ENCODE measurements around the gene ITGAL.
"Not testable (repeated sequence)": the region's sequence is repeated elsewhere in the genome, so short reads cannot be mapped to it uniquely, and the experiment has no call there.

The ITGAL gene

GRCh38 chr16:30470170-30470512 lies 2.4 kb upstream of the ITGAL start:
- H3K9me3 Mint-ChIP-seq, result peaks cover 2 to 7% of the 10 kb centered on the region in 2 donors
- H3K27ac Mint-ChIP-seq, result peak overlapping the region; percentile 95 to 96
- H3K4me3 Mint-ChIP-seq, result peak overlapping the region; percentile 36 to 44
- ATAC-seq (replicated peaks) (no peak), DNase-seq (no peak)
- peaks cover 30 to 37% of the 10 kb centered on the region in 2 donors for H3K4me1 Mint-ChIP-seq (ENCODE audit: low read depth in 2 of 2)
- no peaks in the 10 kb centered on the region for H3K27me3 Mint-ChIP-seq
- H3K36me3 Mint-ChIP-seq (ENCODE audit: insufficient read depth), result peaks cover 35% of the 10 kb centered on the region

- no peak for DNase-seq
- Mint-ChIP-seq H3K27ac (peak overlapping the region; percentile 95 to 96), H3K9me3 (peaks cover 2 to 7% of the 10 kb centered on the region in 2 donors), H3K4me1 (ENCODE audit: low read depth in 2 of 2) (peaks cover 33 to 42% of the 10 kb centered on the region in 2 donors), H3K4me3 (peak overlapping the region; percentile 58 to 70), H3K36me3 (ENCODE audit: insufficient read depth) (peaks cover 40% of the 10 kb centered on the region), H3K27me3 (no peaks in the 10 kb centered on the region)
- ATAC-seq (replicated peaks), result no peak
Measured at GRCh38 chr16:30470632-30470995, 1.9 kb upstream of the ITGAL start.

GRCh38 chr16:30473231-30474073 lies 910 bp downstream of the ITGAL start:
- H3K27me3 Mint-ChIP-seq, result no peaks in the 10 kb centered on the region
- H3K27ac Mint-ChIP-seq, result peak overlapping the region; percentile 95 to 96
- H3K4me3 Mint-ChIP-seq, result peak overlapping the region; percentile 99
- ATAC-seq (replicated peaks) (peak; percentile 47), DNase-seq (peak; percentile 38 to 53 (median 48))
- peaks cover 48 to 67% of the 10 kb centered on the region in 2 donors for H3K4me1 Mint-ChIP-seq (ENCODE audit: low read depth in 2 of 2)
- peaks cover 2 to 7% of the 10 kb centered on the region in 2 donors for H3K9me3 Mint-ChIP-seq
- peaks cover 67% of the 10 kb centered on the region for H3K36me3 Mint-ChIP-seq (ENCODE audit: insufficient read depth)

GRCh38 chr16:30474074-30474452 lies 1.5 kb downstream of the ITGAL start:
- DNase-seq (no peak), ATAC-seq (replicated peaks) (no peak)
- peak overlapping the region; percentile 99 for H3K4me3 Mint-ChIP-seq
- H3K27ac Mint-ChIP-seq, result peak overlapping the region; percentile 95 to 96
- H3K9me3 Mint-ChIP-seq, result peaks cover 2 to 7% of the 10 kb centered on the region in 2 donors
- peaks cover 73% of the 10 kb centered on the region for H3K36me3 Mint-ChIP-seq (ENCODE audit: insufficient read depth)
- H3K27me3 Mint-ChIP-seq, result no peaks in the 10 kb centered on the region
- peaks cover 53 to 71% of the 10 kb centered on the region in 2 donors for H3K4me1 Mint-ChIP-seq (ENCODE audit: low read depth in 2 of 2)

GRCh38 chr16:30474684-30475083 lies 2.1 kb downstream of the ITGAL start:
- no peaks in the 10 kb centered on the region for H3K27me3 Mint-ChIP-seq
- no peak for ATAC-seq (replicated peaks)
- H3K36me3 Mint-ChIP-seq (ENCODE audit: insufficient read depth), result peaks cover 80% of the 10 kb centered on the region
- H3K27ac Mint-ChIP-seq, result peak overlapping the region; percentile 95 to 96
- DNase-seq, result no peak
- H3K9me3 Mint-ChIP-seq, result peaks cover 2 to 7% of the 10 kb centered on the region in 2 donors
- H3K4me3 Mint-ChIP-seq, result peak overlapping the region; percentile 99
- H3K4me1 Mint-ChIP-seq (ENCODE audit: low read depth in 2 of 2), result peaks cover 52 to 67% of the 10 kb centered on the region in 2 donors

- H3K36me3 Mint-ChIP-seq (ENCODE audit: insufficient read depth), result peaks cover 96% of the 10 kb centered on the region
- H3K9me3 Mint-ChIP-seq, result peaks cover 2 to 6% of the 10 kb centered on the region in 2 donors
- DNase-seq (no peak), ATAC-seq (replicated peaks) (no peak)
- peaks cover 55 to 70% of the 10 kb centered on the region in 2 donors for H3K4me1 Mint-ChIP-seq (ENCODE audit: low read depth in 2 of 2)
- H3K4me3 Mint-ChIP-seq, result peak overlapping the region; percentile 45 to 99
- peak overlapping the region; percentile 77 to 97 for H3K27ac Mint-ChIP-seq
- H3K27me3 Mint-ChIP-seq, result no peaks in the 10 kb centered on the region
Measured at GRCh38 chr16:30476991-30477390, 4.4 kb downstream of the ITGAL start.

- not testable (repeated sequence) for DNase-seq; ATAC-seq (replicated peaks); H3K27me3 Mint-ChIP-seq; H3K9me3 Mint-ChIP-seq
- Mint-ChIP-seq H3K27ac (peak overlapping the region; percentile 77 to 97), H3K36me3 (ENCODE audit: insufficient read depth) (peaks cover 96% of the 10 kb centered on the region), H3K4me1 (ENCODE audit: low read depth in 2 of 2) (peaks cover 54 to 68% of the 10 kb centered on the region in 2 donors), H3K4me3 (peak overlapping the region; percentile 45 to 99)
Measured at GRCh38 chr16:30477773-30478172, 5.2 kb downstream of the ITGAL start.

- H3K9me3 Mint-ChIP-seq, result no peaks in the 10 kb centered on the region
- H3K27ac Mint-ChIP-seq, result peak overlapping the region; percentile 77 to 97
- H3K27me3 Mint-ChIP-seq, result no peaks in the 10 kb centered on the region
- peak overlapping the region; percentile 37 to 99 for H3K4me3 Mint-ChIP-seq
- ATAC-seq (replicated peaks), result no peak
- peaks cover 52 to 71% of the 10 kb centered on the region in 2 donors for H3K4me1 Mint-ChIP-seq (ENCODE audit: low read depth in 2 of 2)
- H3K36me3 Mint-ChIP-seq (ENCODE audit: insufficient read depth), result peaks cover 97% of the 10 kb centered on the region
- DNase-seq, result no peak
Measured at GRCh38 chr16:30478766-30479478, 6.4 kb downstream of the ITGAL start.

GRCh38 chr16:30481381-30481780 lies 8.8 kb downstream of the ITGAL start:
- H3K4me1 Mint-ChIP-seq (ENCODE audit: low read depth in 2 of 2), result peaks cover 50 to 62% of the 10 kb centered on the region in 2 donors
- no peak for ATAC-seq (replicated peaks)
- H3K27ac Mint-ChIP-seq, result peak overlapping the region in 1 of 2 donors; percentile 92
- H3K36me3 Mint-ChIP-seq (ENCODE audit: insufficient read depth), result peaks cover 99% of the 10 kb centered on the region
- no peaks in the 10 kb centered on the region for H3K27me3 Mint-ChIP-seq
- DNase-seq, result no peak
- H3K9me3 Mint-ChIP-seq, result no peaks in the 10 kb centered on the region
- H3K4me3 Mint-ChIP-seq, result peak overlapping the region in 1 of 2 donors; percentile 45

- DNase-seq (peak in 1 of 3 experiments; percentile 20), ATAC-seq (replicated peaks) (peak; percentile 61)
- Mint-ChIP-seq H3K27ac (peak overlapping the region; percentile 47 to 92), H3K36me3 (ENCODE audit: insufficient read depth) (peaks cover 99% of the 10 kb centered on the region), H3K4me1 (ENCODE audit: low read depth in 2 of 2) (peaks cover 47 to 57% of the 10 kb centered on the region in 2 donors), H3K9me3 (no peaks in the 10 kb centered on the region), H3K4me3 (peak overlapping the region; percentile 4 to 45), H3K27me3 (no peaks in the 10 kb centered on the region)
Measured at GRCh38 chr16:30482366-30482765, 9.8 kb downstream of the ITGAL start.

- Mint-ChIP-seq H3K4me1 (ENCODE audit: low read depth in 2 of 2) (peaks cover 45 to 59% of the 10 kb centered on the region in 2 donors), H3K9me3 (no peaks in the 10 kb centered on the region), H3K36me3 (ENCODE audit: insufficient read depth) (peaks cover 100% of the 10 kb centered on the region), H3K4me3 (peak overlapping the region in 1 of 2 donors; percentile 37), H3K27ac (peak overlapping the region; percentile 79 to 92), H3K27me3 (no peaks in the 10 kb centered on the region)
- ATAC-seq (replicated peaks) (no peak), DNase-seq (no peak)
Measured at GRCh38 chr16:30484887-30485286, 12.3 kb downstream of the ITGAL start.

GRCh38 chr16:30485818-30486436 lies 13.4 kb downstream of the ITGAL start:
- peaks cover 100% of the 10 kb centered on the region for H3K36me3 Mint-ChIP-seq (ENCODE audit: insufficient read depth)
- H3K27me3 Mint-ChIP-seq, result no peaks in the 10 kb centered on the region
- H3K4me1 Mint-ChIP-seq (ENCODE audit: low read depth in 2 of 2), result peaks cover 45 to 55% of the 10 kb centered on the region in 2 donors
- DNase-seq (no peak), ATAC-seq (replicated peaks) (no peak)
- peak overlapping the region in 1 of 2 donors; percentile 68 for H3K4me3 Mint-ChIP-seq
- H3K27ac Mint-ChIP-seq, result peak overlapping the region; percentile 79 to 83
- no peaks in the 10 kb centered on the region for H3K9me3 Mint-ChIP-seq
